Measurements from ENCODE around the gene PIP5K1C. TPM values are rescaled to one million over a fixed set of nuclear protein-coding genes. Genes with fewer than 3 reads are reported as not detected.
"Not testable (repeated sequence)": the region's sequence is repeated elsewhere in the genome, so short reads cannot be mapped to it uniquely, and the experiment has no call there.

Gene PIP5K1C
- total RNA-seq, 1 donor from 2014 or later, result 11.7 TPM

GRCh38 chr19:3669947-3670795 is 30.1 kb downstream of the PIP5K1C start:
- no peak for TF ChIP-seq CTCF (conservative IDR thresholded peaks at IDR 0.05; ENCODE audit: low read depth, low read length)
- no peak for DNase-seq (ENCODE audit: low read depth)
- no peak overlapping the region for H3K4me3 ChIP-seq (ENCODE audit: low read depth, low read length)

GRCh38 chr19:3669082-3669946 is 31.0 kb downstream of the PIP5K1C start:
- H3K4me3 ChIP-seq (ENCODE audit: low read depth, low read length), result no peak overlapping the region
- no peak for DNase-seq (ENCODE audit: low read depth)
- TF ChIP-seq CTCF (conservative IDR thresholded peaks at IDR 0.05; ENCODE audit: low read depth, low read length), result no peak

GRCh38 chr19:3668331-3669081 is 31.8 kb downstream of the PIP5K1C start:
- DNase-seq (ENCODE audit: low read depth), result no peak
- no peak overlapping the region for H3K4me3 ChIP-seq (ENCODE audit: low read depth, low read length)
- no peak for TF ChIP-seq CTCF (conservative IDR thresholded peaks at IDR 0.05; ENCODE audit: low read depth, low read length)

- no peak overlapping the region for H3K4me3 ChIP-seq (ENCODE audit: low read depth, low read length)
- no peak for DNase-seq (ENCODE audit: low read depth)
- no peak for TF ChIP-seq CTCF (conservative IDR thresholded peaks at IDR 0.05; ENCODE audit: low read depth, low read length)
Measured at GRCh38 chr19:3667766-3668165, 32.5 kb downstream of the PIP5K1C start.

GRCh38 chr19:3667037-3667638 is 33.1 kb downstream of the PIP5K1C start:
- DNase-seq (ENCODE audit: low read depth), result no peak
- no peak for TF ChIP-seq CTCF (conservative IDR thresholded peaks at IDR 0.05; ENCODE audit: low read depth, low read length)
- H3K4me3 ChIP-seq (ENCODE audit: low read depth, low read length), result no peak overlapping the region

- DNase-seq (ENCODE audit: low read depth); H3K4me3 ChIP-seq (ENCODE audit: low read depth, low read length): not testable (repeated sequence)
Measured at GRCh38 chr19:3666545-3666856, 33.8 kb downstream of the PIP5K1C start.

Data from epithelial cell of proximal tubule (primary cell).